HCT116 (cell line): ENCODE results near the gene APBA1. TPM values are rescaled to one million over a fixed set of nuclear protein-coding genes. Genes with fewer than 3 reads are reported as not detected.

ENCODE experiments used
- ATAC-seq: fragments of 200-7000 bp; cut with Tn5 transposase; 2 replicates; pipeline ENCODE4 v1.9.1; 2020; ENCODE audit warnings: mild to moderate bottlenecking, moderate library complexity
- BruUV-seq: library from RNA; stranded (reverse); fragments of 400-500 nt; replicated peaks from 2 replicates; lab custom pipeline; 2021; lab: Mats Ljungman, UMichigan
- CTCF ChIA-PET: fragments of 300-600 bp; sonication (Branson Sonifier 250); formaldehyde crosslinking; loops from one replicate; lab custom pipeline; 2021; ENCODE audit warnings: antibody characterized with exemption; lab: Charles Lee
- POLR2A ChIA-PET: fragments of 300-600, 350-600 bp; sonication (Branson Sonifier 250); formaldehyde crosslinking; loops from one replicate; lab custom pipeline; 2021; ENCODE audit warnings: antibody characterized with exemption; lab: Charles Lee
- RAD21 ChIA-PET, 2 experiments: fragments of 300-600 bp; sonication (Branson Sonifier 250); formaldehyde crosslinking; loops; one replicate each; lab custom pipeline; 2023; ENCODE audit warnings: low total read pairs in 2 of 2; ENCODE audit not compliant: uncharacterized antibody in 2 of 2, unreplicated experiment in 2 of 2, low non-redundant PET in 1 of 2; lab: Charles Lee
- DNase-seq: peaks from one replicate; pipeline ENCODE4 v3.0.0-alpha.2; 2010; ENCODE audit warnings: low read depth, low spot score
- H2AFZ ChIP-seq: fragments of 200-600 bp; shearing (Covaris generic), sonication (generic); 2 replicates; pipeline ENCODE4 v1.6.1; 2017; ENCODE audit warnings: low read depth, mixed run types, mixed read lengths, antibody characterized with exemption, low read length; ENCODE audit not compliant: poor library complexity, severe bottlenecking
- H3K27ac ChIP-seq: 2 replicates; pipeline ENCODE4 v1.5.1; 2012; ENCODE audit warnings: low read depth, low read length
- H3K27me3 ChIP-seq: fragments of 200-600 bp; sonication (generic); 2 replicates; pipeline ENCODE4 v1.6.1; 2016; ENCODE audit warnings: mixed run types, low read length, mixed read lengths; ENCODE audit not compliant: insufficient read depth
- H3K36me3 ChIP-seq, 2 experiments: fragments of 200-500 bp in 1 of 2; fragments of 200-600 bp in 1 of 2; sonication (Bioruptor generic) in 1 of 2; sonication (generic) in 1 of 2; 2 replicates each; pipeline versions ENCODE4 v1.5.1 to v1.6.1; 2014 to 2016; ENCODE audit warnings: low read length in 2 of 2, inconsistent platforms in 1 of 2, mixed read lengths in 1 of 2, mixed run types in 1 of 2; ENCODE audit not compliant: insufficient read depth in 2 of 2, control insufficient read depth in 1 of 2
- H3K4me1 ChIP-seq, 2 experiments: fragments of 200-600 bp in 1 of 2; sonication (generic) in 1 of 2; 2 replicates each; pipeline versions ENCODE4 v1.5.1 to v1.6.1; 2012 to 2017; ENCODE audit warnings: low read length in 2 of 2, inconsistent platforms in 1 of 2, mild to moderate bottlenecking in 1 of 2, mixed read lengths in 1 of 2, mixed run types in 1 of 2, moderate library complexity in 1 of 2; ENCODE audit not compliant: insufficient read depth in 2 of 2, control insufficient read depth in 1 of 2
- H3K4me2 ChIP-seq: fragments of 200-600 bp; sonication (generic); 2 replicates; pipeline ENCODE4 v1.6.1; 2017; ENCODE audit warnings: mixed run types, low read length, mixed read lengths
- H3K4me3 ChIP-seq, 2 experiments: fragments of 200-600 bp in 1 of 2; sonication (generic) in 1 of 2; replicated peaks in 1 of 2; 2 replicates each; pipeline ENCODE4 v1.5.1; 2011 to 2016; ENCODE audit warnings: low read length in 2 of 2, control low read depth in 1 of 2, low read depth in 1 of 2, mild to moderate bottlenecking in 1 of 2, mixed read lengths in 1 of 2, mixed run types in 1 of 2
- H3K79me2 ChIP-seq: fragments of 200-600 bp; sonication (generic); 2 replicates; pipeline ENCODE4 v1.6.1; 2017; ENCODE audit warnings: mild to moderate bottlenecking, mixed run types, low read length, moderate library complexity, mixed read lengths; ENCODE audit not compliant: insufficient read depth
- H3K9ac ChIP-seq: fragments of 200-600 bp; sonication (generic); 2 replicates; pipeline ENCODE4 v1.6.1; 2016; ENCODE audit warnings: low read length, mixed read lengths
- H3K9me2 ChIP-seq: fragments of 200-600 bp; sonication (generic), shearing (Covaris generic); 2 replicates; pipeline ENCODE4 v1.6.1; 2017; ENCODE audit warnings: mixed run types, mild to moderate bottlenecking, moderate library complexity; ENCODE audit not compliant: insufficient read depth
- H3K9me3 ChIP-seq, 2 experiments: fragments of 200-500 bp in 1 of 2; fragments of 200-600 bp in 1 of 2; sonication (Bioruptor generic) in 1 of 2; sonication (generic) in 1 of 2; 2 replicates each; pipeline ENCODE4 v1.6.1; 2014 to 2017; ENCODE audit warnings: low read length in 2 of 2, mixed read lengths in 2 of 2, inconsistent platforms in 1 of 2, low read depth in 1 of 2, mild to moderate bottlenecking in 1 of 2, mixed run types in 1 of 2, moderate library complexity in 1 of 2; ENCODE audit not compliant: control insufficient read depth in 1 of 2, insufficient read depth in 1 of 2
- H4K20me1 ChIP-seq: fragments of 200-600 bp; sonication (generic), shearing (Covaris generic); 2 replicates; pipeline ENCODE4 v1.6.1; 2017; ENCODE audit warnings: mixed run types, mild to moderate bottlenecking, moderate library complexity; ENCODE audit not compliant: insufficient read depth
- CBX3 ChIP-seq: IDR thresholded peaks from 2 replicates; pipeline ENCODE4 v1.6.1; 2012; ENCODE audit warnings: low read depth
- CEBPB ChIP-seq: IDR thresholded peaks from 2 replicates; pipeline ENCODE4 v1.6.1; 2012; ENCODE audit warnings: low read depth
- EZH2 ChIP-seq: fragments of 200-600 bp; sonication (generic); IDR thresholded peaks from 2 replicates; pipeline ENCODE4 v1.6.1; 2017; ENCODE audit warnings: antibody characterized with exemption, mixed run types
- FOSL1 ChIP-seq: IDR thresholded peaks from 2 replicates; pipeline ENCODE4 v1.6.1; 2012; ENCODE audit warnings: low read depth
- JUND ChIP-seq: IDR thresholded peaks from 2 replicates; pipeline ENCODE4 v1.6.1; 2012
- POLR2A ChIP-seq: IDR thresholded peaks from 2 replicates; pipeline ENCODE4 v1.7.0; 2011; ENCODE audit warnings: borderline replicate concordance; ENCODE audit not compliant: insufficient read depth, insufficient read length; ENCODE audit errors: extremely low read depth
- POLR2AphosphoS5 ChIP-seq: IDR thresholded peaks from 2 replicates; pipeline ENCODE4 v1.6.1; 2011; ENCODE audit warnings: mild to moderate bottlenecking, low read depth, low read length, moderate library complexity
- RAD21 ChIP-seq: IDR thresholded peaks from 2 replicates; pipeline ENCODE4 v1.6.1; 2012; ENCODE audit warnings: low read depth, mild to moderate bottlenecking
- SP1 ChIP-seq: IDR thresholded peaks from 2 replicates; pipeline ENCODE4 v1.6.1; 2012; ENCODE audit warnings: low read depth
- SRF ChIP-seq: IDR thresholded peaks from 2 replicates; pipeline ENCODE4 v1.6.1; 2012; ENCODE audit warnings: low read depth
- YY1 ChIP-seq: IDR thresholded peaks from 2 replicates; pipeline ENCODE4 v1.6.1; 2011; ENCODE audit warnings: low read length, low read depth, moderate library complexity, mild to moderate bottlenecking; ENCODE audit not compliant: insufficient replicate concordance; ENCODE audit errors: extremely low read depth
- ZFX ChIP-seq: fragments of 450-650 bp; IDR thresholded peaks from 2 replicates; pipeline ENCODE4 v1.6.1; 2017
- ZNF274 ChIP-seq: fragments of 200-500 bp; sonication (Bioruptor generic); IDR thresholded peaks from 2 replicates; pipeline ENCODE4 v1.6.1; 2014; ENCODE audit warnings: mild to moderate bottlenecking, low read depth, low read length, inconsistent platforms
- intact Hi-C: fragments of 100-400 bp; cut with micrococcal nuclease; formaldehyde crosslinking; loops from 2 replicates; pipeline ENCODE4 v1.10.0; 2022
- total RNA-seq: library from RNA; stranded (reverse); gene quantifications from one replicate; pipeline ENCODE4 v1.2.1, GENCODE V29; 2021; ENCODE audit not compliant: unreplicated experiment
- TF ChIP-seq, protein P1 (sequence below): IDR thresholded peaks from 2 replicates; pipeline ENCODE4 v1.6.1; 2012
- TF ChIP-seq, protein P2 (sequence below): IDR thresholded peaks from 2 replicates; pipeline ENCODE4 v1.6.1; 2012

APBA1 gene
- total RNA-seq, 1 experiment from 2014 or later: 0.20 TPM

DNA sequence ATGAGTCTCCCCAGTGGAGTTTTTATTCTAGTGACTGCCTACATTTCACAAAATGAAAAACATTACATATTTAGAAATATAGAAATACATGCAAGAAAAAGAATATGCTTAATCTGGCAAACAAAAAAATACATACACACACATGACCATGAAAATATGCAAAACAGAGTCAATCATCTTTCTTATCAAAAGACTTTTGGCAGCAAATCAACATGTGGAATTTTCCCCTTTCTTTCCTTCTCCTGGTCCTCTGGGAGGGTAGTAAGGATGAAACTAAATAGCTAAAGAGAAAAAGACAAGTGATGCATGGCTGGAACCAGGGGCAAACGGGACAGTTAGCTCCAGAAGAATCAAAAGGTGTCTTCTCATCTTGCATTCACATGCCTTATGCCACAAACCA lies 69.4 kb downstream of the APBA1 start:
- CTCF ChIA-PET: no interaction called here
- H3K27me3 ChIP-seq: peaks cover 5% of the 10 kb centered on the region; the same call in 1 of the 2 replicates
- no peaks in the 10 kb centered on the region for H3K79me2 ChIP-seq
- H3K9me3 ChIP-seq: no peaks in the 10 kb centered on the region
- no peaks in the 10 kb centered on the region for H3K4me1 ChIP-seq
- H4K20me1 ChIP-seq: no peaks in the 10 kb centered on the region
- RAD21 ChIA-PET: no interaction called here
- no peak overlapping the region for H3K4me3 ChIP-seq
- no peaks in the 10 kb centered on the region for H3K9me2 ChIP-seq
- no peak overlapping the region for H3K4me2 ChIP-seq
- H2AFZ ChIP-seq: no peak overlapping the region
- H3K9ac ChIP-seq: no peak overlapping the region
- no peak for TF ChIP-seq POLR2AphosphoS5
- TF ChIP-seq RAD21: no peak
- TF ChIP-seq FOSL1: no peak
- no peak for TF ChIP-seq POLR2A
- TF ChIP-seq, protein P1, sequence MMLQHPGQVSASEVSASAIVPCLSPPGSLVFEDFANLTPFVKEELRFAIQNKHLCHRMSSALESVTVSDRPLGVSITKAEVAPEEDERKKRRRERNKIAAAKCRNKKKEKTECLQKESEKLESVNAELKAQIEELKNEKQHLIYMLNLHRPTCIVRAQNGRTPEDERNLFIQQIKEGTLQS: no peak
- TF ChIP-seq ZNF274: no peak
- no peak for TF ChIP-seq CBX3
- TF ChIP-seq YY1: no peak
- no peak for TF ChIP-seq SRF
- TF ChIP-seq, protein P2, sequence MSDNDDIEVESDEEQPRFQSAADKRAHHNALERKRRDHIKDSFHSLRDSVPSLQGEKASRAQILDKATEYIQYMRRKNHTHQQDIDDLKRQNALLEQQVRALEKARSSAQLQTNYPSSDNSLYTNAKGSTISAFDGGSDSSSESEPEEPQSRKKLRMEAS: no peak
- no peak for TF ChIP-seq ZFX
- no peak for TF ChIP-seq CEBPB
- TF ChIP-seq SP1: no peak
- no peak for TF ChIP-seq JUND
- no peak for TF ChIP-seq EZH2
- TF ChIP-seq, all 23 proteins: peak for 0
- DNase-seq (no peak), ATAC-seq (no peak)
- H3K36me3 ChIP-seq: no peaks in the 10 kb centered on the region
- H3K27ac ChIP-seq: no peak overlapping the region
- POLR2A ChIA-PET: no interaction called here
- intact Hi-C loops: loop anchor here (10.0 kb wide), 1 partner anchor 58 kb away; no protein-coding TSS in a partner anchor
- no TSS peak for BruUV-seq
